CD4-positive, alpha-beta T cell treated with Interleukin-15 for 4 hours (primary cell): Measurements from ENCODE around the gene DNAJB2.

Experiments
- DNase-seq: peaks from one replicate; pipeline ENCODE4 v3.0.0-alpha.2; 2020; ENCODE audit warnings: low spot score

The DNAJB2 gene

GRCh38 chr2:219279151-219279915 lies at the start of gene DNAJB2:
Gene DNAJB2 (plus strand): TSS chr2:219279366. CDS start chr2:219279834, 468 bp downstream.
- DNase-seq: peak; percentile 98

GRCh38 chr2:219230059-219230540 lies 49.1 kb upstream of the DNAJB2 start:
- no peak for DNase-seq

GRCh38 chr2:219234331-219234730 lies 44.8 kb upstream of the DNAJB2 start:
- no peak for DNase-seq

- DNase-seq: no peak
Observed at GRCh38 chr2:219243291-219243761, 35.8 kb upstream of the DNAJB2 start.

- DNase-seq: no peak
Observed at GRCh38 chr2:219244789-219245147, 34.4 kb upstream of the DNAJB2 start.

GRCh38 chr2:219245148-219245898 lies 33.8 kb upstream of the DNAJB2 start, which contains the start of the genes GLB1L and STK16:
Gene GLB1L (minus strand): TSS chr2:219245444. CDS start chr2:219243573, 1,871 bp downstream.
Gene STK16 (plus strand): TSS chr2:219245479. CDS start chr2:219246000, 521 bp downstream.
- DNase-seq: peak; percentile 86

- DNase-seq: no peak
Observed at GRCh38 chr2:219245899-219246230, 33.3 kb upstream of the DNAJB2 start.

- DNase-seq: no peak
Observed at GRCh38 chr2:219246559-219246958, 32.6 kb upstream of the DNAJB2 start.

- peak; percentile 80 for DNase-seq
Observed at GRCh38 chr2:219247678-219248642, 31.2 kb upstream of the DNAJB2 start.

- DNase-seq: no peak
Observed at GRCh38 chr2:219248845-219249202, 30.3 kb upstream of the DNAJB2 start.

GRCh38 chr2:219249203-219249980 lies 29.8 kb upstream of the DNAJB2 start:
- peak; percentile 48 for DNase-seq

- DNase-seq: no peak
Observed at GRCh38 chr2:219250049-219250781, 29.0 kb upstream of the DNAJB2 start.

- no peak for DNase-seq
Observed at GRCh38 chr2:219251656-219252055, 27.5 kb upstream of the DNAJB2 start.

- peak; percentile 54 for DNase-seq
Observed at GRCh38 chr2:219252084-219252483, 27.1 kb upstream of the DNAJB2 start.

- DNase-seq: no peak
Observed at GRCh38 chr2:219252570-219252899, 26.6 kb upstream of the DNAJB2 start.

GRCh38 chr2:219252900-219253752 lies 26.0 kb upstream of the DNAJB2 start, which contains the start of gene TUBA4B:
Gene TUBA4B (plus strand): TSS chr2:219253243. CDS start chr2:219253408, 165 bp downstream.
- peak; percentile 37 for DNase-seq

GRCh38 chr2:219253753-219254589 lies 25.2 kb upstream of the DNAJB2 start, which contains the start of gene TUBA4A:
Gene TUBA4A (minus strand): TSS chr2:219253918. CDS start chr2:219253858, 60 bp downstream.
- DNase-seq: peak; percentile 90

- peak; percentile 49 for DNase-seq
Observed at GRCh38 chr2:219254590-219255201, 24.5 kb upstream of the DNAJB2 start.
